B cell (primary cell): Measurements from ENCODE around the gene CPLX3.

ENCODE experiments used
- CTCF ChIP-seq: fragments of 200-600 bp; IDR thresholded peaks from one replicate; pipeline ENCODE4 v1.8.0; 2022; ENCODE audit warnings: antibody characterized with exemption, mild to moderate bottlenecking
- EZH2 ChIP-seq: IDR thresholded peaks from 2 replicates; pipeline ENCODE4 v1.6.1; 2012; ENCODE audit warnings: borderline replicate concordance, low read depth, mild to moderate bottlenecking, moderate library complexity, low read length; ENCODE audit not compliant: insufficient read depth, poor library complexity, severe bottlenecking

DNA sequence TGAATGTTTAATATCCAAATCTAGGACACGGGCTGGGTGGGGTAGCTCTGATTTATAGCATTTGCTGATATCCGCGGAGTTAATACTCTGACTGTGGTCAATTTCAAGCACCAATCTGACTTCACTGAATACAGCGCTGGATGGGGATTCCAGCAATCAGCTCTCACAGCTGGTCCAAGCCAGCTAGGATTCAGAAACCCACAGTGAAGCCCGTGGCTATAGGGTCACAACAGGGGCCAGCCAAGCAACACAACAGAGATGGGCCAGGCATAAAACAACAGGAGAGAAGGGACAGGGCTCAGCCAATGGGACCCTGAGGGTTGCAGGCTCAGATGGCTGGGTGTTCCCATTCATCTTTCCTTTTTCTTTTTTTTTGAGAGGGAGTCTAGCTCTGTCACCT is 19.1 kb upstream of the CPLX3 start:
- TF ChIP-seq EZH2, result no peak
- no peak for TF ChIP-seq CTCF
